Measurements from ENCODE around the gene ABCC12.

DNA sequence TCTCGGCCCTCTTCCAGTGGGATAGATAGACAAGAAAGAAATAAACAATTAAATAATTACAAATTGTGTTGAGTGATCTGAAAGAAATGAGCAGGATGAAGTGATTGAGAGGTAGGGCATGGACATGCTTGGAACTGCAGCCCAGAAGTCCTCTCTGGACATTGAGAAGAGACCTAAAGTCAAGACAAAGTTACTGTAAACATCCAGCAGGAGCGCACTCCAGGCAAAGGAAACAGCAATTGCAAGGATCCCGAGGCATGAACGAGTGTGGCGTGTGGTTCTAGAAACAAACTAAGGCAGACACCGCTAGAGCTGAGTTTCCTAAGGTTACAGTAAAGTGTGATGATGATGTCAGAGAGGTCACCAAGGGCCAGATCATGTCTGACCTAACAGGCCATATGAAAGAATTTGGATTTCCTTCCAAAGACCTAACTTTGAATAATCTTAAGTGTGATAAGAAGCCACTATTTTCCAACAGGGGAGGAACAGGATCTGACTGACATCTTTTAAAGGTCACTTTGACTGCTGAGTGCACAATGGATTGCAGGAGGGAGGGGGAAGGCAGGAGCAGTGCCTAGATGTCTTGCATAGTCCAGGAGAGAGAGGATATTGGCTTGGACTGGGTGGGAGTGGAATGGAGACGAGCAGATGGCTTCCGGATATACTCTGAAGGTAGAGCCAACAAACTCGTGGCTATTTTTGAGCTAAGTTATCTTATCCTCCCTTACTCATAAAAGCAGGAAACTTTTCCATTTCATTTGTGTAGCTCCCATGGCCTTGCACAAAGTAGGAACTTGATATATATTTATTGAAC lies 19.0 kb downstream of the ABCC12 start:
- TF ChIP-seq POLR2A (IDR thresholded peaks at IDR 0.05; ENCODE audit: low read depth, low read length) (no peak), POLR2AphosphoS5 (IDR thresholded peaks at IDR 0.05; ENCODE audit: low read depth, low read length) (no peak), TAF1 (IDR thresholded peaks at IDR 0.05; ENCODE audit: low read depth, low read length) (no peak), PAX5 (IDR thresholded peaks at IDR 0.05; ENCODE audit: insufficient read depth, low read length, severe bottlenecking) (no peak)
